Muscle of leg (tissue), 11 donors: Measurements from ENCODE around the gene COLEC12. TPM values are rescaled to one million over a fixed set of nuclear protein-coding genes. Genes with fewer than 3 reads are reported as not detected.

ENCODE experiments used
- DNase-seq: peaks from one replicate; pipeline ENCODE4 v3.0.0; 2013
- H3K27ac ChIP-seq: one replicate; pipeline ENCODE4 v1.5.1; 2013; ENCODE audit warnings: mild to moderate bottlenecking, low read length, control low read depth
- H3K27me3 ChIP-seq: one replicate; pipeline ENCODE4 v1.6.1; 2013; ENCODE audit warnings: low read length; ENCODE audit not compliant: control insufficient read depth, insufficient read depth
- H3K36me3 ChIP-seq: one replicate; pipeline ENCODE4 v1.6.1; 2013; ENCODE audit warnings: low read length; ENCODE audit not compliant: control insufficient read depth, insufficient read depth
- H3K4me1 ChIP-seq: one replicate; pipeline ENCODE4 v1.6.1; 2013; ENCODE audit warnings: low read length; ENCODE audit not compliant: control insufficient read depth, insufficient read depth
- H3K4me3 ChIP-seq: one replicate; pipeline ENCODE4 v1.5.1; 2013; ENCODE audit warnings: low read length, control low read depth
- H3K9me3 ChIP-seq: replicated peaks from 2 replicates; pipeline ENCODE4 v1.6.1; 2013; ENCODE audit warnings: low read depth, low read length; ENCODE audit not compliant: control insufficient read depth
- WGBS: methylation state at CpG from one replicate; pipeline ENCODE4 v1.1.5; 2013; ENCODE audit warnings: missing lambda C conversion rate; ENCODE audit not compliant: insufficient coverage; 5-methylcytosine and 5-hydroxymethylcytosine counted together
- polyA plus RNA-seq, 8 donors: library from polyadenylated mRNA; unstranded; fragments of 120-200 nt; gene quantifications; one replicate each; pipeline versions ENCODE4 v1.2.1 to v1.2.3, GENCODE V29; 2013; ENCODE audit warnings: inconsistent platforms in 1 of 8, low replicate concordance in 1 of 8; ENCODE audit not compliant: insufficient read length in 8 of 8, insufficient read depth in 1 of 8
- total RNA-seq: library from RNA; stranded (reverse); fragments of 120-200 nt; gene quantifications from one replicate; pipeline ENCODE4 v1.2.4, GENCODE V29; 2013

COLEC12 gene
- total and polyA plus RNA-seq, 9 donors: 41.1 to 83.6 (median 59.9) TPM

GRCh38 chr18:369224-370015 lies 131.1 kb downstream of the COLEC12 start:
- Histone ChIP-seq H3K4me1 (peaks cover 37% of the 10 kb centered on the region), H3K27ac (no peak overlapping the region), H3K27me3 (no peaks in the 10 kb centered on the region), H3K9me3 (no peaks in the 10 kb centered on the region), H3K4me3 (no peak overlapping the region), H3K36me3 (peaks cover 2% of the 10 kb centered on the region)
- no CpG with 5 or more reads among the region's 11 CpGs for WGBS
- no peak for DNase-seq

- no peak overlapping the region for H3K27ac ChIP-seq
- WGBS: 65% methylated on average over 5 of the region's 9 CpGs
These were observed 133.9 kb downstream of the COLEC12 start for GRCh38 chr18:366466-367061.

GRCh38 chr18:365651-366050 lies 134.8 kb downstream of the COLEC12 start:
- no peaks in the 10 kb centered on the region for H3K9me3 ChIP-seq
- 96% methylated on average over 3 of the region's 6 CpGs for WGBS
- DNase-seq: no peak
- peaks cover 48% of the 10 kb centered on the region for H3K4me1 ChIP-seq
- H3K36me3 ChIP-seq: peaks cover 2% of the 10 kb centered on the region
- no peaks in the 10 kb centered on the region for H3K27me3 ChIP-seq
- no peak overlapping the region for H3K27ac ChIP-seq
- H3K4me3 ChIP-seq: no peak overlapping the region

More at GRCh38 chr18:366466-367061, 133.9 kb downstream of the COLEC12 start:
- DNase-seq: no peak
- Histone ChIP-seq H3K27me3 (no peaks in the 10 kb centered on the region), H3K9me3 (no peaks in the 10 kb centered on the region), H3K4me3 (no peak overlapping the region), H3K4me1 (peaks cover 49% of the 10 kb centered on the region), H3K36me3 (peaks cover 2% of the 10 kb centered on the region)

GRCh38 chr18:364256-364826 lies 136.2 kb downstream of the COLEC12 start:
- H3K4me1 ChIP-seq: peaks cover 48% of the 10 kb centered on the region
- H3K4me3 ChIP-seq: no peak overlapping the region
- peak overlapping the region; percentile 89 for H3K27ac ChIP-seq
- H3K27me3 ChIP-seq: no peaks in the 10 kb centered on the region
- DNase-seq: peak; percentile 52
- no CpG with 5 or more reads among the region's 2 CpGs for WGBS
- H3K36me3 ChIP-seq: peaks cover 2% of the 10 kb centered on the region
- no peaks in the 10 kb centered on the region for H3K9me3 ChIP-seq

GRCh38 chr18:363301-364085 lies 137.0 kb downstream of the COLEC12 start:
- Histone ChIP-seq H3K9me3 (no peaks in the 10 kb centered on the region), H3K4me1 (peaks cover 48% of the 10 kb centered on the region), H3K27me3 (no peaks in the 10 kb centered on the region), H3K36me3 (peaks cover 2% of the 10 kb centered on the region), H3K27ac (peak overlapping the region; percentile 89), H3K4me3 (no peak overlapping the region)
- DNase-seq: peak; percentile 90
- WGBS: no CpG with 5 or more reads among the region's 11 CpGs

GRCh38 chr18:362311-363290 lies 137.9 kb downstream of the COLEC12 start:
- Histone ChIP-seq H3K4me3 (no peak overlapping the region), H3K36me3 (peaks cover 2% of the 10 kb centered on the region), H3K27me3 (no peaks in the 10 kb centered on the region), H3K9me3 (no peaks in the 10 kb centered on the region), H3K27ac (peak overlapping the region; percentile 89), H3K4me1 (peaks cover 46% of the 10 kb centered on the region)
- WGBS: 16% methylated on average over 7 of the region's 12 CpGs
- DNase-seq: peak; percentile 95

GRCh38 chr18:361941-362310 lies 138.6 kb downstream of the COLEC12 start:
- Histone ChIP-seq H3K4me3 (no peak overlapping the region), H3K27me3 (no peaks in the 10 kb centered on the region), H3K36me3 (peaks cover 1% of the 10 kb centered on the region), H3K4me1 (peaks cover 42% of the 10 kb centered on the region), H3K9me3 (no peaks in the 10 kb centered on the region), H3K27ac (peak overlapping the region; percentile 89)
- WGBS: 6% methylated on average over 6 of the region's 7 CpGs
- peak; percentile 88 for DNase-seq

- no peak for DNase-seq
- peaks cover 37% of the 10 kb centered on the region for H3K4me1 ChIP-seq
- H3K27ac ChIP-seq: peak overlapping the region; percentile 89
- H3K4me3 ChIP-seq: no peak overlapping the region
- no peaks in the 10 kb centered on the region for H3K9me3 ChIP-seq
- WGBS: 89% methylated on average over 2 of the region's 7 CpGs
- H3K27me3 ChIP-seq: no peaks in the 10 kb centered on the region
- H3K36me3 ChIP-seq: no peaks in the 10 kb centered on the region
These were observed 139.3 kb downstream of the COLEC12 start for GRCh38 chr18:361100-361732.

GRCh38 chr18:360676-361075 lies 139.8 kb downstream of the COLEC12 start:
- no peaks in the 10 kb centered on the region for H3K27me3 ChIP-seq
- no peaks in the 10 kb centered on the region for H3K9me3 ChIP-seq
- H3K4me3 ChIP-seq: no peak overlapping the region
- peaks cover 2% of the 10 kb centered on the region for H3K36me3 ChIP-seq
- H3K4me1 ChIP-seq: peaks cover 37% of the 10 kb centered on the region
- 94% methylated on average over 1 of the region's 2 CpGs for WGBS
- no peak for DNase-seq
- no peak overlapping the region for H3K27ac ChIP-seq
